Memory B cell (primary cell): ENCODE results near the gene CAMTA1.
"Not testable (repeated sequence)": the region's sequence is repeated elsewhere in the genome, so short reads cannot be mapped to it uniquely, and the experiment has no call there.

Experiments
- ATAC-seq: fragments of 150-1000 bp; cut with Tn5 transposase; 2 replicates; pipeline ENCODE4 v1.10.0; 2021; ENCODE audit warnings: low read depth, mild to moderate bottlenecking, moderate library complexity
- DNase-seq, 2 donors: peaks; one replicate each; pipeline ENCODE4 v3.0.0; 2022; ENCODE audit warnings: low spot score in 2 of 2
- H3K27ac Mint-ChIP-seq: one replicate; pipeline ENCODE4 v1.8.0; 2022; ENCODE audit warnings: mild to moderate bottlenecking, moderate library complexity, mixed read lengths
- H3K27me3 Mint-ChIP-seq: one replicate; pipeline ENCODE4 v1.8.0; 2022; ENCODE audit warnings: mixed read lengths
- H3K36me3 Mint-ChIP-seq: one replicate; pipeline ENCODE4 v1.8.0; 2022; ENCODE audit warnings: mild to moderate bottlenecking, mixed read lengths
- H3K4me1 Mint-ChIP-seq: one replicate; pipeline ENCODE4 v1.8.0; 2022; ENCODE audit warnings: mixed read lengths
- H3K4me3 Mint-ChIP-seq: one replicate; pipeline ENCODE4 v1.8.0; 2022; ENCODE audit warnings: mild to moderate bottlenecking, moderate library complexity, mixed read lengths
- H3K9me3 Mint-ChIP-seq: one replicate; pipeline ENCODE4 v1.8.0; 2022; ENCODE audit warnings: mixed read lengths

The CAMTA1 gene

DNA sequence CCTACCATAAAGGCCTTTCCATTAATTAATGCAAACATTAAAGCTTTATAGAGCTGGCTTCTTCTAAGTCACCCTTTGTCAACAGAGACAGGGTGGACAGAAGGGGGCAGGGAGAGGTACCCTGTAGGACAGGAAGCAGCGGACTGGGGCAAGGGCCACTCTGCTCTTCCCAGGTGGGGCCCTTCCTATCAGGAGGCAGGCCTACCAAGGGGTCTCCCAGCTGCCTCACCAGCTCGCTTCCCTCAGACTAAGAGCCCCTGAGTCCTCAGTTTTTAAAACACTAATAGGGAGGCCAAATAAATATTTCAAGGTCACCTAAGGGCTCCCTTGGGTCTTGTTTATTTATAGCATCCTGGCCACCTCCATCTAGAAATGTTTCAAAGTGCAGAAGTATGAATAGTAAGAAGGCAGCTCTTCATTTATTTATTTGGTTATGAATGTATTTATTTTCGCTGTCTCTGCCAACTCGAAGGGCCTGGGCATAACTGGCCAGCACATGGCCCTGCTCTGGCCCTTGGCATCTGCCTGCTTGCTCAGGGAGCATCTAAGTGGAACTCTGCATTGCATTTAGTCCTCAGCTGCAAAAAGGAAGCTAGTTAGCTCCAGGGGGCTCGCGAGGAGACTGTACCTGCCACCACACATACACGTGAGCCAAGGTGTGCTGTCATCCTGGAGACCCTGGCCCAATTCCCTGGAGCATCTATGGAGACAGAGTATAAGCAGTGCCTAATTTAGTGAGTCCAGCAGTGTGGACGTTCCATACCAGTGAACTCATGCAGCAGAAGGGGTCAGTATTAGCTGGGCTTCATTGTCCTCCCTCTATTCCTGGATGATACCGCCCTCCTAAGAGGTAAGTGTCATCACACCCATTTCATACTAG lies 590.8 kb downstream of the CAMTA1 start:
- no peaks in the 10 kb centered on the region for H3K36me3 Mint-ChIP-seq
- ATAC-seq (no peak), DNase-seq (no peak)
- no peaks in the 10 kb centered on the region for H3K4me1 Mint-ChIP-seq
- H3K27ac Mint-ChIP-seq: no peak overlapping the region
- peaks cover 1% of the 10 kb centered on the region for H3K9me3 Mint-ChIP-seq
- no peak overlapping the region for H3K4me3 Mint-ChIP-seq
- H3K27me3 Mint-ChIP-seq: peaks cover 8% of the 10 kb centered on the region

DNA sequence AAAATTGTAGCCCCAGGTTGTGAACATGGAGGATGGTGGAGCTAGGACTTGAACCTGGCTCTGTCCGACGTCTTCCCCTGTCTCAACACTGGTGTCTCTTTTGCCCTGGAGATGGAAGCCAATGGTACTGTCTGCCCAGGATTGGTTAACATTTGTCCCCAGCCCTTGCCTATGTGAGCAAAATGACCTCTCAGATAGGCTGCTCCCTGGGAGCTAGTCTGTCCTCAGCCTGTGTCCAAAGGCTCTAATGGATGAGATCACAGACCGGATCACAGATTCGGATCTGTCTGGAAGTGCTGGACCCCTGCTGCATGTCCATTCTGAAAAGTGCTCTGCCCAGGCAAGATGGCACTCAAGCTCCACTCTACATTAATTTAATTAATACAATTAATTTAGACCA lies 591.4 kb downstream of the CAMTA1 start:
- Mint-ChIP-seq H3K4me1 (no peaks in the 10 kb centered on the region), H3K4me3 (no peak overlapping the region), H3K36me3 (no peaks in the 10 kb centered on the region), H3K27ac (no peak overlapping the region), H3K27me3 (peaks cover 8% of the 10 kb centered on the region), H3K9me3 (peaks cover 1% of the 10 kb centered on the region)
- DNase-seq (no peak), ATAC-seq (no peak)

DNA sequence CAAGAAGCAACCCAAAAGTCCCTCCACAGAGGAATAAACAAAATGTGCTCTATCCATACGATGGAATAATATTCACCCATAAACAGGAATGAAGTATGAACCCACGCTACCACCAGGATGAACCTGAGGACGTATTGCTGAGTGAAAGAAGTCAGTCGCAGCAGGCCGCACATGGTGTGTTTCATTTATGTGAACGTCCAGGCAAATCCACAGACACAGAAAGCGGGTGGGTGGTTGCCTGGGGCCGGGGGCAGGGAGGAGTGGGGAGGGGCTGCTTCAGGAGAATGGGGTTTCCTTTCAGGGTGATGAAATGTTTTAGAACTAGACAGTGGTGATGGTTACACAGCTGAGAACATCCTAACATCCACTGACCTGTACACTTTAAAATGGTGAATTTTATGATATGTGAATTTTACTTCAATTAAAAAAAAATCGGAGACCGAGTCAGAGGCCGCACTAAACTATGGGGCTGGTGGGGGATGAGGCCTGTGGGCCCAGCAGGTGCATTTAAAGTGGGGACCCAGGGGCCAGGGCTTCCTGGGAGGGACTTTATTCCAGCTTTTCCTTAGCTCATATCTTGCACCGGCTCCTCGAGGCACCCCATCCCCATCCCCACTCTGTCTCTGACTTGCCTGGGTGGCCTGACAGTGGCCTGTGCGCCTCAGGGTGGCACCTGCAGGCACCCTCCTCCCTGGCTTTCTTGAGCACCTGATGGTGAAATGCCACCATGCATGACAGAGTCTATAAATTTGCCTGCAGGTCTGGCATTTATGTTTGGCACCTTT lies 593.3 kb downstream of the CAMTA1 start:
- Mint-ChIP-seq H3K4me3 (no peak overlapping the region), H3K27ac (no peak overlapping the region), H3K9me3 (peaks cover 5% of the 10 kb centered on the region), H3K27me3 (peaks cover 9% of the 10 kb centered on the region), H3K4me1 (no peaks in the 10 kb centered on the region), H3K36me3 (no peaks in the 10 kb centered on the region)
- ATAC-seq: no peak
- DNase-seq: no peak

DNA sequence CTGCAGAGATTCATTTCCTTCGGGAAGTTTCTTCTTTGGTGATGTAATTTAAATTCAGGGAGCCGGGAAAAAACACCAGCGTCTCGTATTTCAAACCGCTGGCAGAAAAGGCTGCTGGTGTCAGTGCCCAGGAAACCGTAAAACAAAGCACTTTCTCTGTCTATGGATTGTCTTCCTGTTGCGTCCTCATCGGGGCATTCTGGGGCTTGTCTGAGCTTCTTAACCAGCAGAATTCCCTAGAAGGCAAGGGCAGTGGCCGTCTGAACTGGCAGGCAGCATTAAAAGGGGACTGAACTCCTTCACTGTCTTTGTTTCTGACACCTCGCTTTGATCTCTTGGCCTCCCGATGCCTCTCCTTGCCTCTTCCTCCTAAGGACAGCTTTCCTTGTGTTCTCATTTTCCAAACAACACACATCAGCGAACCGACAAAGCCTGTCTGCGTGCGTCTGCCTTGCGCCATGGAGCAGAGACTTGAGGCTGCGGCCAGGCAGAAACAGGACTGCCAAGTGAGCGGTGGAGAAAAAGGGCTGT lies 594.3 kb downstream of the CAMTA1 start:
- Mint-ChIP-seq H3K36me3 (no peaks in the 10 kb centered on the region), H3K9me3 (peaks cover 6% of the 10 kb centered on the region), H3K4me1 (no peaks in the 10 kb centered on the region), H3K27ac (no peak overlapping the region), H3K4me3 (no peak overlapping the region), H3K27me3 (peaks cover 7% of the 10 kb centered on the region)
- DNase-seq (no peak), ATAC-seq (no peak)

DNA sequence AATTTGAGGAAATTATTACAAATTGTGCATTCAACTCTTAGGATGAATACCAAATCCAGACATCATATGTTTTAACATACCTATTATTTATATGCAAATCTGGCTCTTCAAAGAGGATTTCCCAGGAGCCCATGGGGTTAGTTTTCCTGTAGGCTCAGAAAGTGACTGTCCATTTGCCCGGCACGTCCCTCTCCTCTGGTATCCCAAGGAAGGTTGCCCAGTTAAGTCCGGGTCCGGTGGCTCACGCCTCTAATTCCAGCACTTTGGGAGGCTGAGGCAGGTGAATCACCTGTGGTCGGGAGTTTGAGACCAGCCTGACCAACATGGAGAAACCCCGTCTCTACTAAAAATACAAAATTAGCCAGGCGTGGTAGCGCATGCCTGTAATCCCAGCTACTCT lies 594.8 kb downstream of the CAMTA1 start:
- ATAC-seq, H3K27ac Mint-ChIP-seq, DNase-seq, H3K36me3 Mint-ChIP-seq, H3K4me3 Mint-ChIP-seq, H3K4me1 Mint-ChIP-seq, H3K27me3 Mint-ChIP-seq, H3K9me3 Mint-ChIP-seq: not testable (repeated sequence)

DNA sequence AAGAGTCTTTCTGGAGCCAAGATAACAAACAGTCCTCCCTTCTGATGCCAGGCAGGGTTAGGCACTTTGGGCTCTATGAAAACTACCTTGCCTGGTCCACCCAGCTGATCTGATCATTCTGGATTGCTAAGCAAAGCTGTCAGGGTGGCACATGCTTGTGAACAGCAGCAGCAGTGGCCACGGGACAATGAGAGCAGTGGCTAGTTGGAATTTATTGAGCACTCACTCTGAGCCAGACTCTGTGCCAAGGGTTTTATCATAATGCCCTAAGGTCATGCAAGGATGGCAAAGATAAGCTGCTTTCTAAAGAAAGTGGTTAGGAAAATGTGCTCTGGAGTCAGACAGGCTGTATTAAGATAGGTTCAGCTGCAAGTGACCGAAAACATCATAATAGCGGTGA lies 595.5 kb downstream of the CAMTA1 start:
- ATAC-seq (no peak), DNase-seq (no peak)
- peaks cover 7% of the 10 kb centered on the region for H3K27me3 Mint-ChIP-seq
- no peak overlapping the region for H3K4me3 Mint-ChIP-seq
- H3K9me3 Mint-ChIP-seq: peaks cover 6% of the 10 kb centered on the region
- H3K27ac Mint-ChIP-seq: no peak overlapping the region
- H3K36me3 Mint-ChIP-seq: no peaks in the 10 kb centered on the region
- H3K4me1 Mint-ChIP-seq: no peaks in the 10 kb centered on the region

DNA sequence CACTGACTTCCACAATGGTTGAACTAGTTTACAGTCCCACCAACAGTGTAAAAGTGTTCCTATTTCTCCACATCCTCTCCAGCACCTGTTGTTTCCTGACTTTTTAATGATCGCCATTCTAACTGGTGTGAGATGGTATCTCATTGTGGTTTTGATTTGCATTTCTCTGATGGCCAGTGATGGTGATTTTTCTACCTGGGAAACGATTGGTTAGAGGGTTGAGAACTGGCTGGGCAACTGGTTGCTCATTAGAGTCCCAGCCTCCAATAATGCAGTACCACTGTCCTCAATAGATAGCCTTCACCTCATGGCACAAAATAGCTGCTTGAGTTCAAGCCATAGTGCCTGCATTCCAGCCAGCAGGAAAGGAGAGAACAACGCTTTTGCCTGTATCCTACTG lies 596.5 kb downstream of the CAMTA1 start:
- not testable (repeated sequence) for H3K36me3 Mint-ChIP-seq, H3K4me3 Mint-ChIP-seq, DNase-seq, H3K27me3 Mint-ChIP-seq, ATAC-seq, H3K4me1 Mint-ChIP-seq, H3K27ac Mint-ChIP-seq, H3K9me3 Mint-ChIP-seq

DNA sequence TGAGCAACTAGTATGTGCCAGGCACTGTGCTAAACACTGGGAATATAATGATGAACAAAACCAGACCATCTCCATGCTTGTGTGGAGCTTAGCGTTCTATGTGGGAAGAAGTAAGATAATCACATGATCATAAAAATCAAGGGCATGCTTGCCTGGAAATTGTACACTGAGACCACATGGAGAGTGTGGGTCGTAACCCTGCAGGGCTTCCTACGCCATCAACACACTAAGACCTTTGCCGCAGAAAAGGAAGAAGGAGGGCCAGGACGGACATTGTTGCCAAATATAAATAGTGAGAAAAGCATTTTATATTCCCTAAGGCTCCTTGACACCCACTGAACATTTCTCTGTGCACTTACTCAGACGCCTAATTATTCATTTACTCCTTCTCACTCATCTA lies 597.7 kb downstream of the CAMTA1 start:
- Mint-ChIP-seq H3K36me3 (no peaks in the 10 kb centered on the region), H3K4me1 (no peaks in the 10 kb centered on the region), H3K4me3 (no peak overlapping the region), H3K27ac (no peak overlapping the region), H3K27me3 (peaks cover 6% of the 10 kb centered on the region), H3K9me3 (peaks cover 6% of the 10 kb centered on the region)
- ATAC-seq (no peak), DNase-seq (no peak)

DNA sequence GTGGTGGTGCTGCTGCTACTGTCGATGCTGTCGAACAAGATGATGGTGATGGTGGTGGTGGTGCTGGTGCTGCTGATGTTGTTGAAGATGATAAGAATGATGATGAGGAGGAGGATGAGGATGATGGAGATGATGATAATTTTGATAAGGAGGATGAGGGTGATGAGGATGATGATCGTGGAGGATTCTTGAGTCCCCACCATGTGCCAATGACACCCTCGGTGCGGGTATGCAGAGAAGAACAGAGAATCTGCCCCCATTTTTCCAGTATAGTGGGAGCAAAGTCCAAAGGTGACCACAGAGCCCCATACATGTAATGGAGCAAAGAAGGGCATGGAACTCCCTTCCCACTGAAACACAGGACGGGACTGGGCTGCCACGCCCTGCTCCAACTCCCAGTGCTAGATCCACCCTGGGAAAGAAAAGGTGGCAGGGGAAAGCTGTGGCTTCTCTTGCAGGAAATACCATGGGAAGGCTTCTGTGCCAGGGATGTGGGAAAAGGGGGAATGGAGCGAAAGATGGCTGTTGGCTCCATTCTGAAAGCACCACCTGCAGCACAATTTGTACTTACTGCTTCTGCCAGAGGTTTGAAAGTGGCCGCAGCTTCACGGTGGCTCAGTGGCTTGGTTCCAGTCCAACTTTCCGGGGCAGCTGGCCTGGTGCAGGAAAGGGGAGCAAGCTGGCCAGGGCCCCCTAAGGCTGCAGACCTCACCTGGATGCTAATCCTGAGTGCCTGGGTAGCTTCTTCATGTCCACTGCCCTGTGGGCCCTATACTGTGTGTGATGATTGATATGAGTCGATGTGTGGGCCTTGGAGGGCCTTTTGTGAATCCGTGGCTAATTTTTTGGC lies 598.6 kb downstream of the CAMTA1 start:
- Mint-ChIP-seq H3K36me3 (no peaks in the 10 kb centered on the region), H3K27me3 (peaks cover 4% of the 10 kb centered on the region), H3K4me3 (no peak overlapping the region), H3K4me1 (no peaks in the 10 kb centered on the region), H3K27ac (no peak overlapping the region), H3K9me3 (peaks cover 6% of the 10 kb centered on the region)
- DNase-seq: no peak
- no peak for ATAC-seq

DNA sequence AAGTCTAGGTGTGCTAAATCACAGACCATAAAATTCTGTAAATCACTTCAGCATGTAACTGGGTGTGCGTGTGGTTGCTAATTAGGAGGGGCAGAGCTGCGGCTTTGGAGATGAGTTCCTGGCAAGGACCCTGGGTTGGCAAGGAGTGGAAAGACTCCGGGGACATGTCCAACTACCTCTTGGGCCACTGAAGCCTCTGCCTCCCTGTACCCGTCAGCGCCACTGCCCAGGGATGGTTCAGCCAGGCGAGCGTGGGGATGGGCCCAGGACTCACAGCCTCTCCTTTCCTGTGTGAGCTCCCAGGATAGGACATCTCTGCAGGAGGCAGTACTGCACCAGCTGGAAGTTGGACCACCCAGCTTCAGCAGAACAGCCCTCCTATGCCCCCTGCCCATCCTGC lies 599.4 kb downstream of the CAMTA1 start:
- ATAC-seq: no peak
- Mint-ChIP-seq H3K9me3 (peaks cover 5% of the 10 kb centered on the region), H3K27me3 (peaks cover 3% of the 10 kb centered on the region), H3K27ac (no peak overlapping the region), H3K4me1 (no peaks in the 10 kb centered on the region), H3K4me3 (no peak overlapping the region), H3K36me3 (no peaks in the 10 kb centered on the region)
- no peak for DNase-seq

DNA sequence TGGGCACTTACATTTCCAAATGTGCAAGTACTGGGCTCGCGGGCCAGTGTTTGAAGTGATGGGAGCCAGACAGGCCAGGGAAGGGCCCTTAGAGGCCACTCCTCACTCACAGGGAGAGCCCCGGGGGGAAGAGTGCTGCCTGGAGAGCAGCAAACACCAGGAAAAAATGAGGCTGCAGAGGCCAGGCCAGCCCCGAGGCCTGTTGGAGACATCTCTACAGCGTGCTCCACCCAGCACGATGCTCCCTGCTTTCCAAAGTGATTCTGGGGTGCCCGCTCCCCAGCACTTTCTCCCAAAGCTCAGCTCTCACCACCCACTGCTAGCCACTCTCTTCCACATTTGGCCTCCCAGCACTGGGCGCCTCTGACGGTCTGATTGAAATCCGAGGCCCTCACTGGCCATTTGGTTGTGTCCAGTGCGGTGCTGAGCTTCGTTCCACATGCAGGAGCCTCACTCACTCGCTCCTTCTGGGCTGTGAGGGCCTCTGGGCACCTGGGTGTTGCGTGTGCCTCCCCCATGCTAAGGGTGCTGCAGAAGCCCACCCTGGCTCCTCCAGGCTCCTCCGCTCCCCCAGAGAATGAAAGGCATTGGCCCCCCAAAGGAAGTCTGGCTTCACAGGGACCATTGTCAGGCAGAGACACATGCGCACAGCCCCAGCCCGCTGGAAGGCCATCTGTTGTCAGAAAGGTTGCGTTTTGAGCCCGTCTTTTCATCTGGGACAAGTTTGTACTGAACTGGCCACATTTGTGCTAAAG lies 600.4 kb downstream of the CAMTA1 start:
- H3K9me3 Mint-ChIP-seq: peaks cover 5% of the 10 kb centered on the region
- H3K4me1 Mint-ChIP-seq: no peaks in the 10 kb centered on the region
- no peak for DNase-seq
- peaks cover 2% of the 10 kb centered on the region for H3K27me3 Mint-ChIP-seq
- no peak for ATAC-seq
- H3K27ac Mint-ChIP-seq: no peak overlapping the region
- no peak overlapping the region for H3K4me3 Mint-ChIP-seq
- H3K36me3 Mint-ChIP-seq: no peaks in the 10 kb centered on the region

DNA sequence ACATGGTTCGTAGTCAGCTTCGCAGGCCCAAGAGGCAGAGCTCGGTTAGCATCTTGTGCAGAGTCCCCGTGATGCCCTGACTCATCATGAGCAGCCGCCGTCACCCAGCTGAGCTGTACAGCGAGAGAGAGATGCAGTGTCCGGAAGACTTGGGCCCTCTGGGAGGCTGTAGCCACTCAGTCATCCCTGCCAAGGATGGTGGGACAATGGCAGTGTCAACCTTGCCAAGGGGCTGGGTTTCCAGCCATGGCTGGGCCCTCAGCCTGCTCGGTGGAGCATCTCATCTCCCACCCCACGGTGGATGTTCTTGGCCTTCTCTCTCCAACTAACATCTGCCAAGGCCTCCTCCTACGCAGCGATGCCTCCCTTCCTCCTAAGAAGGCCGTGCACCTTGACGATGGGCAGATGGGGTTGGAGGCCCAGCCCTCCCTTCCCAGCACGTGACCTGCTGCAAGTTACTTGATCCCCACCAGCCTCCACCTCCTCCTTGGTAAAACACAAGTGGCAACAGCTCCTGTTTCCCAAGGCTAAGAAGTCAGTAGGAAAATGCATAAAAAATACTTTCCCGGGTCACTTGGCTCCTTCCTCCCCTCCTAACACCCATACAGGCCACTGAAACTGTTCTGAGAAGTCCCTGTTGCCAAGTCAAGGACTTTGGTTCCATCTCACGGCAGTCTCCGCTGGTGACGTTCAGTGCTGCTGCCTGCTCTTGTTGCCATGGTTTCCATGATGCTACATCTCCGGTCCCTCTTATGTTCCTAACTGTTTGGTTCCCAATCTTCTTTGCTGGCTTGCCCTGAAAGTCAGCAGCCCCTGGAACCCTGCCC lies 601.2 kb downstream of the CAMTA1 start:
- DNase-seq: no peak
- Mint-ChIP-seq H3K27me3 (peaks cover 2% of the 10 kb centered on the region), H3K36me3 (no peaks in the 10 kb centered on the region), H3K27ac (no peak overlapping the region), H3K4me1 (no peaks in the 10 kb centered on the region), H3K4me3 (no peak overlapping the region), H3K9me3 (peaks cover 5% of the 10 kb centered on the region)
- ATAC-seq: no peak
